Effector CD4-positive, alpha-beta T cell (primary cell): ENCODE data around the gene TBC1D9B.
"Not testable (repeated sequence)": the region's sequence is repeated elsewhere in the genome, so short reads cannot be mapped to it uniquely, and the experiment has no call there.

Experiments
- DNase-seq: peaks from one replicate; pipeline ENCODE4 v3.0.0-alpha.2; 2020

Gene TBC1D9B

DNA sequence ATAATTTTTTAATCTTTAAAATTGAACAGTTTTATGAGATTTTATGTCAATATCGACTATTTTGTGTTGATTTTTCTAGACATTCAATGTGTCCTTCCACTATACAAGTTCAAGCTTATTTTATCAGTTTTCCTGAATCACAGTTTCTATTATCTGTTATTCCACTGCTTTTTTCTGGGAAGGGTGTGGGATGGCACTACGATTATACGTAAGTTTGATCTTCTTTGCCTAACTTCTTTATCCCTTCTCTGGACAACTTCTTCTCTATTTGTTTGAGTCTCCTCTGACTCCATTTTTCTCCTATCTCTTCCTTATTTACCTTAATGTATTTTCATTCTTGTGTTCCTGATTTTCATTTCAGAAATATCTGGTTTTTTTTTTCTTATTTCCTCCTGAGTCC lies 24.5 kb downstream of the TBC1D9B start:
- no peak for DNase-seq

DNA sequence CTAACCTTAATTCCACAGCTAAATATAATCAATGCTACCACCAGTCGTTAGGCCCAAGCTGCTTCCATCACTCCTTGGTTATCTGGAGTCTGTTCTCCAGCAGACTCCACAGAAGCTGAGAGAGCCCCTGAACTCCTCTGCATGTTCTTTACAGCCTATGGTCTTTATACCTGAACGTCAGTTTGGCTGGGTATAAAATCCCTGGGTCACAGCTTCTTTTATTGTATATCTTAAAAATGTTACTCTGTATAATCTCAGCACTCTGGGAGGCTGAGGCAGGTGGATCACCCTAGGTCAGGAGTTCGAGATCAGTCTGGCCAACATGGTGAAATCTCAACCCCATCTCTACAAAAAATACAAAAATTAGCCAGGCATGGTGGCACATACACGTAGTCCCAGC lies 25.4 kb downstream of the TBC1D9B start:
- DNase-seq = no peak

DNA sequence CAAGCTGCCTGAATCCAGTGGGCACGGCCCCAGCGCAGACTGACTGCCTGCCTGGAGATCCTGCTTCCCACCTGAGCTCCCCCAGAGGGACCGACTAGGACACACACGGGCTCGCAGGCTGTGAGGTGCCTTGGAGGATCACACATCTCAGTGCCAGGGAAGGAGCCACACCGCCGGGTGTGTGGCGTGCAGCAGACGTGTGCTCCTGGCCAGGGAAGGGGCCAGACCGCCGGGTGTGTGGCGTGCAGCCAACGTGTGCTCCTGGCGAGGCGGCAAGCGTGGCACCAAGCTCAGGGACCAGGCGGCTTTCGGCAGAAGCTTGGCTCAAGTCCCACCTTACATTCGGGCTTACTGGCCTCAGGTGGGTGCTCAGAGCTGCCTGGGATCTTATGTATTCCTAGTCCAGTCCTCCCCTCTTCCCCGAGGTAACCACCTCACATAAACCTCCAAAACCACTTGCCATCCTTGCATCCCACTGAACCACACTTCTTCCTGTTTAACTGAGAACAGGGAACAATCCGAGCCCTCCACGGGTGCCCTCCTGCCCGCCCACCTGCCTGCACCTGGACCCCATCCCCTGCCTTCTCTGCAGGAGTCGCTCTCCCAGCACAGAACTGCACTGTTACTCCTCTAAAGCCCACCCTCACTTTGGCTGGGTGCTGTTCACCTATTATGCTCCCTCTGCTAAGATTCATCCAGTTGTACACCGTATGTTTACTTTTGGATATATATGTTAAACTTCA lies 26.7 kb downstream of the TBC1D9B start:
- no peak for DNase-seq

DNA sequence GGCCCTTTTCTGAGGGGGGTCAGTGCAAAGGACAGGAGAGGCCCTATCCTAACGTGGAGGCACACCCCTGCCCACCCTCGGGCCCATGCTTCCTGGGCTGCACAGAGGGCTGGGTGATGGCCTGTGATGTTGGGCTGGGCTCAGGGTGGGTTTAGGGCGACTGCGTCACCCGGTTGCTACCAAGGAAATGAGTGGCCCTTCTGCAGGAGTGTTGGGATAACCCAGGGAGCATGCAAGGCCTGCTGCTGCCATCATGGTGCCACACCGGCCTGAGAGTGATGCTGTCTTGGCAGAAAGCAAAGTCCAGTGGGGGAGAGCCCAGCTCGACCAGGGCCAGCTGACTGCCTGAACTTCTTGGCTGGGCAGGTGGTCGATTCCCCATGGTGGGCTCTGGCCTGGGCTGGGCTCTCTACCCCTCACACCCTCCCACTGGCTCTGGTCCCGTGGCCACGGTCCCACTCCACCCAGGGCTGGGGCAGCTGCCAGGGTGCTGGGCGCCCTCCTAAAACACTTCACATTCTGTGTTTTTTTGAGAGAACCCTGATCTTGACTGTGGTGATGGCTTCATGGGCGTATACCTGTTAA lies 27.5 kb downstream of the TBC1D9B start:
- no peak for DNase-seq

DNA sequence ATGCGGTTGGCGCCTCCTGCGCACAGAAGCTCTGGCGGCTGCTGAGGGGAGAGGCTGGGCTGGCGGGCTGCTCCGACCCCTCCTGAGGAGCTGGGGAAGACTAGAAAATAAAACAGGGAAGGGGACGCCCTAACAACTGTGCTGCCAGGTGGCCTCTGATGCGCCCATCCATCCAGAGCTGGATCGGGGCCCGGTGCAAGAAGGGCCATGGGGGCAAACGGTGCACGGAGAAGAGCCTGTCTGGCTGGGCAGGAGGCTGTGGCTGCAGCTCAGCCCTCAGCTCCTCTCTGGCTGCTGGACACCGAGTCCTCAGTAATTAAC lies 28.0 kb downstream of the TBC1D9B start:
- no peak for DNase-seq

DNA sequence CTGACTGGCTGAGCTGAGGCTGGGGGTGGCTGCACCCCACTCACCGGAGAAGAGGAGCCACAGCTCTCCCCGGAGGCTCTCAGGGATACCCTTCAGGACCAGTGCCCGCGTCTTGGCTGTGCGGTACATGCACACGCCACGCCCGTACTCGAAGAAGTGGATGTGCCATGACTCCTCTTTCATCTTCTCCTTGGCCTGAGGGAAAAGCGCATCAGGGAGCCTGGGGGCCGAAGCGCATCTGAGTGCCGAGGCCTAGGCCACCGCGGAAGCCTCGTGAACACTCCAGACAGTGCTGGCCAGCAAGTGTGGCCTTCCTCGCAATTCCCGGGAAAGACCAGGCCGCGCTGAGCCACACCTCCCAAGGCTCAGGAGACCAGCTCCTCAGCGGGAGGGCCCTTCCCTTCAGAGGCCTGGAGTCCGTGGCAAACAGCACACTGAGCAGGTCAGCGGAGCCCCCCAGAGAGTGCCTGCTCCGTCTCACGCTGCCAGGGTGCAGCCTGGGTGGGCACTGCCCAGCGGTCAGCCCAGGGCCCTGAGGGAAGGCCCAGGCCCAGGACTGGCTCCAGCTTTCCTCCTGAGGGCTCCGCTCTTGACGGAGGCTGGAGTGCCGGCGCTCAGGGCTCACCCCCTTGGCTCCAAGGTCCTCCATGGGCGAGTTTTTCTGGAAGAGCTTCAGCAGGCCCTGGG lies 28.6 kb downstream of the TBC1D9B start:
- DNase-seq = no peak

DNA sequence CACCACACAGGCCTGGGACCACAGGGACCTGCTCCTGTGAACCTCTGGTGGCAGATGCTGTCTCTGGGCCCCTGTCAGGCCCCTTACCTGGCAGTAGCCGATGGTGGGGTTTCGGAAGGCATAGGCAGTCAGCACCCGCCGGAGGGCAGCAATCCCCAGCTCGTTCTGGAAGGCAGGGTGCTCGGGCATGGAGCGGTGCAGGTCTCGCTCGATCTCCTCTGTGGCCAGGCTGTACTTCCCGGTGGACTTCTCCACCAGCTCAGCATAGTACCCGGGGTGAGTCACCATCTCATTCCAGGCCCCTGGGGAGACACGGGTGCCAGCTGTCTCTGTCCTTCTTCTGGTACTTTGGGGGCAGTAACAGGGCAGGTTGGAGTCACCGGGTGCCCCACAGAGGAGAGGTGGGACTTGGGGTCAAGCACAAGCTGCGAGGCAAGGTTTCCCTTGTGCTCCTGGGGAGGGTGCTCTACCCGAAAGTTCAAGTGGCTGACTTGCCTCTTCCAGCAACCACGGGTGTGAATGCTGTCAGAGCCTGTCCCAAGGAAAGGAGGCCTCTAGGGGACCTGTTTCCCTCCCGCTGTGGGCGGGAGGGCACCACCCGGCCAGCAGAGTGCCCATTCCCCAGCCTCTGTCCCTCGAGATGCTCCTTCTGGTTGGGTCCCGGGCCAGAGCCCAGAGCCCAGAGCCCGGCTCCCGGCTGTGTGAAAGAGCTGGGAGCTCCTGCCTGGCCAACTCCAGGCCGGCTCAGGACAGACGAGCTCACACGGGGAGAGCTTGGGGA lies 29.3 kb downstream of the TBC1D9B start:
- no peak for DNase-seq

DNA sequence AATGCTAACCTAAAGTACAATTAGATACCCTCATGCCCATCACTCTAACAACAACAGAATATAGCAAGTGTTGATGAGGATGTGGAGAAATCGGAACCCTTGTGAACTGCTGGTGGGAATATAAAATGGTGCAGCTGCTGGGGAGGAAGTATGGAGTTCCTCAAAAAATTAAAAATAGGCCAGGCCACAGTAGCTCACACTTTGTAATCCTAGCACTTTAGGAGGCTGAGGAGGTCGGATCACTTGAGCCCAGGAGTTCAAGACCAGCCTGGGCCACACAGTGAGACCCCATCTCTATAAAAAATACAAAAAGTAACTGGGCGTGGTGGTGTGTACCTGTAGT lies 31.1 kb downstream of the TBC1D9B start:
- no peak for DNase-seq

DNA sequence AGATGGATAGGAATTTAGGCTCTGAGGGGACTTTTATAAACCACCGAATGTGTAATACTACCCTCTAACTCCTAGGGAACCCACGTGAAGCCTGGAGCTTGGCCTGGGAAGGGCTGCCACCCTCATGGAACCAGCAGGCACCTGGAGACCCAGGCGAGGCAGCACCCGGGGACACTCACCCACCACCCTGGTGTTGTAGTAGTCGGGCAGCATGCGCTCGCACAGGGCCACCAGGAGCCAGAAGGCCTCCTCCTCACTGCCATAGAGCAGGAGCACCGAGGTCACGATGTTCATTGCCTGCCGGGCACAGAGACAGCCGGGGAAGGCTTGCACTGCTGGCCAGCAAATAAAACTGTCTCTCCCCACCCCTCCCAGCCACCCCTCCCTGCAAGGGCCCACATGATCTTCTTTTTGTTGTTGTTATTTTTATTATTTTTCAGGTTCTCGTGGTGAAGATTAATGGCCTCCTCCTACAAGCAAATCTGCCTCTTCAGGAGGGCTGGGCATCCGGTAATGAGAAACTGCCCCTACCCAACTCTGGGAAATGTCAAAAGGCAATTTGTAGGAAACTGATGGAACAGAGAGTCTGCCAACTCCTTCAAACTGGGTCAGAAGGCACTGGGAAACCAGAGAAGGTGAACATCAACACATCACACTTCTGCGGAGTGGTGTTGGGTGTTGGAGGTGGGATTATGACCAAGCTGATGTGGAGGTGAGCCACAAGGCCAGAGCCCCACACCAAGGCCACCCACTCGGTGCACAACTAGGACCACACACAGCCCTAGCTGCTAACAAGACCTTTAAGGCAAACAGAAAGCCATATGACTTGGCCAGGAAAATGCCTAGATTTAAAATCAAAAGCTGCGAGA lies 31.7 kb downstream of the TBC1D9B start:
- no peak for DNase-seq

DNA sequence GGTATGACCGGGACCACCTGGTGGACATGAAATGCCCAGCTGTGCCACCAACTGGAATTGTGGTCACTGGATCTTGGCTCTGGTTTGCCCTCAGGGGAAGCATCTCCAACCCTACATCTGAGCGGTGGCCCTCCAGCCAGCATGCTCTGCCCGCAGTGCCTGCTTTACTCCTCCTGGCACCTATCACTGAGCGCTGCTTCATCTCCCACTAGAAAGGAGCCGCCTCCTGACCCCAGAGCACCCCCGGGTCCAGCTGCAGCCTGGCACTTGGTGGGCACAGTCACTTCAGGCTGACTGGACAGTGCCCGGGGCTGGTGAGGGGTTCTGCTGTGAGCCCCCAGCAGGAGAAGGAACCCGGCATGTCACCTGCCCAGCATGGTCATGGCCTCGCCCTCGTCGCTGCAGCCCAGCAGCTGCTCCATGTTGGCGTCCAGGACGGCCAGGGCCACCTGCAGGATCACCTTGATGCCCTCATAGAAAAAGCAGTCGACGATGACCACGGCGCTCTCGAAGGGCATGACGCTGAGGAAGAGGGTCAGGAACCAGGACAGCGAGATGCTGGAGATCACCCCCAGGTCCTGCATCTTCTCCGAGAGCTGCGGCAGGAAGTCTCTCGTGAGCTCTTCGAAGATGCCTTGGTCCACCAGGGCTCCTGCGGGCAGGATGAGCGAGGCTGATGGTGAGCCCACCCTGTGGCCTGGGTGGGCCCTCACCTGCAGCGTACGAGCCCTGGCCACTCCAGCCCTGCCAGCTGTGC lies 33.0 kb downstream of the TBC1D9B start:
- DNase-seq = no peak

DNA sequence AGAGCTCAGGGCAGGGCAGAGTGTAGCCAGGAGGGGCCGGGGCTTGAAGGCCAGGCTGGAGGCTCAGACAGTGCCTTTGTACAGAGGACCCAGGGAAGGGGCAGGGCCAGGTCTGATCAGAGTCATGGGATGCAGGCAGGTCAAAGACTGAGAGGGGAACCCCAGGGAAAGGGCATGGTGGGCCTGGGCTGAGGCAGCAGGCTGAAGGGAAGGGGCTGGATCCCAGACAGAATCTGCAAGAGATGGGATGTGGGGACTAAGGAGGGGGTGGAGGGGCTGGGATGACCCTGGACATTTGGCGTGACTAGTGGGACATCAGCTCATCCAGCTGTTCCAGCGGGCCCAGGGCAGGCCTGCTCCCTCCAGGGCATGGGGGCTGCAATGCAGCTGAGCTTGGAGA lies 33.6 kb downstream of the TBC1D9B start:
- DNase-seq = no peak

DNA sequence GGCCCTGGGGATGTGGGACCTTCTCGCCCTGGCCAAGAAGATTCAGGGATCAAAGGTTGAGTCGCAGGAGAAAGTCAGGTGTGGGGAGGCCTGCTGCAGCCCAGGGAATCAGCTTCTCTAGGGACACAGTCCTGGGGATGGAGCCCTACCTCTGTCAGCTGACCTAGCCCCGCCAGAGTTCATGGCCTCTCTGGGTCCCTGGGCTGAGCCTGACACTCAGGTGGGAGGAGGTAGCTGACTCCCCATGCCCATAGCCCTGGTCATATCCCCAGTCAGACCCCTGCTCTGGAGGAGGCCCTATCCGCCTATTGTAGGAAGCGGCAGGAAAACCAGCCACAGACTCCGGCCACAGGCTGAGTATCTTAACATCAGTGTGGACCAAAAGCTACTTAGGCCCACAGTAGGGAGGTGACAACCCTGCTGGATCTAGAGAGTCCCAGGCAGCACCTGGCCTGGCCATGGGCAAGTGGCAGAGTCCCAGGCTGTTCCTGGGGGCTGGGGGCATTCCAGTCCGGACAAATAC lies 34.0 kb downstream of the TBC1D9B start:
- no peak for DNase-seq

DNA sequence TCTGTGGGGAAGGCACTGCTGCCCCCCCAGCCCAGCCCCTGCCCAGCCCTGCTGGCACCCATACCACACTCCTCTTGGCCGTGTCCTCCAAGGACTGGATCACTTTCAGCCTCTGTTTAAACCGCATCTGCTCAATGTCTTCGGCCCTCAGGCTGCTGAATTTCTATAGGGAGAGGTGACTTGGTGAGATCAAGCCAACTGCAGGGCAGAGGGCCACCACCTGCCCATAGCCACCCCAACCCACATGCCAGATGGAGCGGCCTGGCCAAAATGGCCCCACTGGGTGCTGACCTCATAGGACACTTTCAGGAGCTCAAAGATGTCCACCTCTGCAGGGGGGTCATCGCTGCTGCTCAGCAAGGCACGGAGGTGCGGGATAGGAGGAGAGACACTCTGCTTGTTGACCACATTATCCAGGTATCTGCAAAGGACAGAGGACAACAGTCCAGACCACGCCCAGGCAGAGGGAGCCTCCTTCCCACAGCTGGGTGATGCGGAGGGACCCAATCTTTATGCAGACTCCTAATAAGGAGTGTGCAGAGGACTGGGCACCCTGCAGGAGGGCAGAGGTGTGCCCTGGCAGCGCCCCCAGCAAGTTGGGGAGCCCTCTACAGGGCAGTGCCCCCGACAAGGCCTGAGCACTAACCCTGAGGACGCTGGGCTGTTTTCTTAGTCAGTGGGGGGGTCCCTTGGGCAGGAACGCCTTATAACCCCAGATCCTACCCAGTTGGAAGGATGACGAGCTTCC lies 34.7 kb downstream of the TBC1D9B start:
- no peak for DNase-seq

DNA sequence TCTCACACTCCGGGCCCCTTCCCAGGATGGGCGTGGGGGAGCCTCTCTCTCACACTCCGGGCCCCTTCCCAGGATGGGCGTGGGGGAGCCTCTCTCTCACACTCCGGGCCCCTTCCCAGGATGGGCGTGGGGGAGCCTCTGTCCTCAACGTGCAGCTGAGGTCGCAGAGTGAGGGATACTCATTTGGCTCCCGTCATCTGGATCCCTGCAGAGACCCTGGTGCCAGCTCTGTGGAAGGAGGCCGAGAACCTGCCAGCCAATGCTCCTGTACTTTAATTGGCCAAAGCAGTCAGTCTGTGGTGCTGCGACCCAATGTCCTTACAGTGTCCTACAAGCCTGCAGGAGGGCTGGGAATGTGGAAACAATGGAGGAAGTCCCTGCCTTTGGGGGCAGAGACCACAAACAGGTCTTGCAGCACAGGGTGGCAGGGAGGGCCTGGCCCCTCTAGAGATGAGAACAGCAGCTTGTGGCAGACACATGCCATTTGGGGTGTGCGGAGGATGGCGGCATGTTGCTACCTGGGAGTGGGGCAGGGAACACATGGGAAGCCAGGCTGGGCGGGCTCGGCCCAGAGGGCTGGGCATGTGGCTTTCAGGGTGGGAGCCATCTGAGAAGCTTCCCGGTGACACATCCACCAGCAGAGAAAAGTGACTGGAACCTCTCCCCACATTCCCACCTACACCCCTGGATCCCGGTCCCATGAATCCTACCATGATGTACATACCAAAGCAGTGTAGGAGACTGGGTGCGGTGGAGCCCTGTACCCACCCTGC lies 35.5 kb downstream of the TBC1D9B start:
- no peak for DNase-seq

DNA sequence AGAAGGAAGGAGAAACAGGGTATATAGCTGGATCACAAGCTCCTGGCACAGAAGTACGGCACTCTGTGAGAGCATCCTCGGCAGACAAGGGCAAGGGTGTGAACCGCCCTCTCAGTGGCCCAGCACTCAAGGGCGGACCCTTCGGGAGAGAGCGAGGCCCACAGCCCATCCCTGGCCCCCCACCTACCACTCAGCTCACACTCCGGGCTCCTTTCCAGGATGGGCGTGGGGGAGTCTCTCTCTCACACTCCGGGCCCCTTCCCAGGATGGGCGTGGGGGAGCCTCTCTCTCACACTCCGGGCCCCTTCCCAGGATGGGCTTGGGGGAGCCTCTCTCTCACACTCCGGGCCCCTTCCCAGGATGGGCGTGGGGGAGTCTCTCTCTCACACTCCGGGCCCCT lies 36.2 kb downstream of the TBC1D9B start:
- DNase-seq = not testable (repeated sequence)

DNA sequence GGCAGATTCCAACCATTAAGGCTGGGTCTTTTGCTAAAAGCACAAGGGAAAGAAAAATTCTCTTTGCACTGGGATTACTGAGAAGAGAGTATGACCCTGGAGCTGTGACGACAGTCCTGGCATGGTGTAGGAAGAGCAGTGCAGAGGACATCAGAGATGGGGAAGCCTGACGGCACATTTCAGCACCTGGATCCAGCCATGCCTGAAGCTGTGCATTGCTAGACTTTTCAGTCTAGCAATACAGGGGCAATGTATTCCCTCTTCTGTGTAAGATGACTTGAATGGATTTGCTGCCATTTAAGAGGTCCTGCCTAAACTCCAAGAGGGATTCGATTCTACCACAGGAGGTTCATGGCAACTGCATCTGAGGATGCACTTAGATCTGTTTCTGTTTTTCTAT lies 36.7 kb downstream of the TBC1D9B start:
- DNase-seq = no peak

DNA sequence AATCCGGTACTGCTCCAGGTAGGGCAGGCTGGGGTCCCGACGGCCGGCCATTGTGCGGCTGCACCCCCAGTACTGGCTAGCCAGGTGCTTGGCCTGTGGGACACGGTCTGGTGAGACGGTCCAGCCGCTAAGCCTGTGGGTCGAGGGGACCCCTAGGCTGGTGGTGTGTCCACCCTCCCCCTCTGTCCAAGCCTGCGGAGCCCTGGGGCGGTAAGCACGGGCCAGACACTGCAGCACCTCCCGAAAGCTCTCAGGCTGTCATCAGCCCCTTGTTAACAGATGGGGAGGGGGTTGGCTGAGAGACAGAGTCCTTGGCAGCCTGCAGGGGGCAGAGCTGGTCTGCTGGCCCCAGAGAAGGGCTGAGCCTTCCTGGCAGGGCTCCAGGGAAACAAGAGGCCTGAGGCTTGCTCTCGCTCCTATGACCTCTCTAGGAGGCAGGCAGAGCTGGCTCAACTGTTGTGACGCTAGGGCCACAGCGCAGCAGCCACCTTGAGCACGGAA lies 37.2 kb downstream of the TBC1D9B start:
- DNase-seq = no peak

DNA sequence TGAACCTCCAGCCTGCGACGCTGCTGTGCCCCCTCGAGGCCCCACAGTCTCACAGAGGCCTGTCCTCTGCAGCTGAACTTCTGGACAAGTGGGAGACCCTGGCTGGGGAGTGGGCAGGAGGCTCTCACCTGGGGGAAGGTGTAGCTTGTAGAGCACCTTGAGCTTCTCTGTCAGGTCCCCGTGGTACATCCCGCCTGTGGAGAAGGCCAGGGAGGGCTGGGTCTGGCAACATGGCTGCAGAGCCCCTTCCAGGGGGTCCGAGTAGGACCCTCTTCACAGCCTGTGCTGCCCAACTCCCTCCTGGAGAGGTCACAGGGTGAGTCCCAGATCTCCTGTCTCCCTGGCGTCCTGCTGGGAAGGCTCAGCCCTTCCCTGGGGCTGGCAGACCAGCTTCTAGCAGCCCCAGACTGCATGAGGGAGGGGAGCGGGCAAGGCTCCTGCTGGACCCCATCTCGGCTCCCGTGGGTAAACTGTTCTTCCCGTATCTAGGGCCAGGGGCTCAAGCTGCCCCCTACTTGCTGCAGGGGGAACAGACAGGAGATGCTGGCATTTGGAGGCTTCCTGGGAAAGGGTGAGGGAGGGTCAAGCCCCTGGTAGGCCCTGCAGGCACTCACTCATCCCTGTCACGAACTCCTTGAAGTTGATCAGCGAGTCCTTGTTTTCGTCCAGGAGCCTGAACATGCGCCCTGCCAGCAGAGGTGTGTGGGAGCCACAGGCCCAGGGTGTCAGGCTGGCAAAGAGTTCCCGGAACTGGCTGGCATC lies 37.9 kb downstream of the TBC1D9B start:
- no peak for DNase-seq

DNA sequence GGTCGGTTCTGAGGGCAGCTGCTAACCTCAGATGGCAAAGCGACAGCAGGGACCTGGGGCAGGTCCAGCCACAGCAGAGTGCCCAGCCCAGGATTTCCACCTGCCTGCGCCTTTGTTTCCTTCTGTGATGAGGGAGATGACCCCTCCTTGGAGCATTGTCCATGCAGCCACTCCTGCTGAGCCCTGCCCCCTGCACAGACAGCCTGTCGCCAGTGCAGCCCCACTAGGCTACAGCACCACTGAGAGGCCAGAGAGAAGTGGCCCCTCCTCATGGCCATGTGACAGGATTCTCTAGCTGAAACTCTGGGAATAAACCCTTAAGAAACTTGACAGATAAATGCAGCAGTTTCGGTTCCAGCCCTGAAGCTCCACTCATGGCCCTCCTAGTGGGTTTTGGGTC lies 38.6 kb downstream of the TBC1D9B start:
- no peak for DNase-seq
